HepG2 (cell line): Measurements from ENCODE around the gene NDOR1. TPM values are rescaled to one million over a fixed set of nuclear protein-coding genes. Genes with fewer than 3 reads are reported as not detected.

Source experiments
- CSRNP2 ChIP-seq: sonication (generic); formaldehyde crosslinking; conservative IDR thresholded peaks from 2 replicates; pipeline ENCODE4 v1.8.0; 2022; ENCODE audit warnings: low read depth, missing genetic modification reagents
- ERF ChIP-seq: IDR thresholded peaks from 2 replicates; pipeline ENCODE4 v1.6.1; 2018; ENCODE audit warnings: missing biosample characterization, missing genetic modification reagents
- FIP1L1 ChIP-seq: fragments of 200-400 bp; formaldehyde crosslinking; IDR thresholded peaks from 2 replicates; pipeline ENCODE4 v1.6.1; 2018; ENCODE audit warnings: low read depth, mild to moderate bottlenecking, low read length, moderate library complexity, borderline replicate concordance; ENCODE audit not compliant: insufficient read depth
- HDAC6 ChIP-seq: fragments of 200-600 bp; sonication (generic); IDR thresholded peaks from 2 replicates; pipeline ENCODE4 v1.7.0; 2017; ENCODE audit warnings: mild to moderate bottlenecking, antibody characterized with exemption, low read length, low read depth
- HMG20B ChIP-seq: conservative IDR thresholded peaks from 2 replicates; pipeline ENCODE4 v1.6.1; 2016; ENCODE audit warnings: missing genetic modification reagents, missing compliant biosample characterization
- HOXD1 ChIP-seq: sonication (generic); formaldehyde crosslinking; IDR thresholded peaks from 2 replicates; pipeline ENCODE4 v1.5.0; 2020; ENCODE audit warnings: missing genetic modification reagents
- KDM4B ChIP-seq: sonication (generic); formaldehyde crosslinking; IDR thresholded peaks from 2 replicates; pipeline ENCODE4 v1.4.0; 2020; ENCODE audit warnings: missing genetic modification reagents
- MTF2 ChIP-seq: sonication (generic); formaldehyde crosslinking; IDR thresholded peaks from 2 replicates; pipeline ENCODE4 v1.5.0; 2020; ENCODE audit warnings: missing genetic modification reagents, borderline replicate concordance
- PCBP2 ChIP-seq: fragments of 200-400 bp; formaldehyde crosslinking; optimal IDR thresholded peaks from 2 replicates; pipeline ENCODE3; 2018; ENCODE audit warnings: low read length, low read depth; ENCODE audit not compliant: poor library complexity, severe bottlenecking
- RELA ChIP-seq: sonication (generic); formaldehyde crosslinking; IDR thresholded peaks from 2 replicates; pipeline ENCODE4 v1.4.0; 2020; ENCODE audit warnings: missing genetic modification reagents
- REXO4 ChIP-seq: sonication (generic); formaldehyde crosslinking; IDR thresholded peaks from 2 replicates; pipeline ENCODE4 v1.8.0; 2022; ENCODE audit warnings: missing genetic modification reagents, mild to moderate bottlenecking, borderline replicate concordance
- ZNF562 ChIP-seq: sonication (generic); formaldehyde crosslinking; IDR thresholded peaks from 2 replicates; pipeline ENCODE4 v1.8.0; 2022; ENCODE audit warnings: missing genetic modification reagents, borderline replicate concordance
- polyA plus RNA-seq, 8 experiments: library from polyadenylated mRNA; depleted of rRNA in 3 of 8; stranded (reverse) in 7 of 8; unstranded in 1 of 8; fragments of >200 nt; fragmentation: Illumina TruSeq in 4 of 8; extraction: Trizol in 4 of 8; gene quantifications; 2 replicates each; pipeline versions ENCODE4 v1.2.1 to v1.2.3, GENCODE V29; 2011 to 2016; ENCODE audit warnings: low read depth in 4 of 8, missing spikeins in 1 of 8, mixed read lengths in 1 of 8; ENCODE audit not compliant: insufficient read depth in 1 of 8
- total RNA-seq, 5 experiments: library from RNA; depleted of rRNA; stranded (reverse); fragments of >200 nt; fragmentation: Illumina TruSeq; extraction: Trizol; gene quantifications; 2 replicates each; pipeline ENCODE4 v1.2.3, GENCODE V29; 2016; ENCODE audit warnings: low read depth in 1 of 5
- TF ChIP-seq, protein P1 (sequence below), 2 experiments: IDR thresholded peaks; 2 replicates each; pipeline ENCODE4 v1.6.1; 2011 to 2012; ENCODE audit warnings: low read length in 2 of 2, borderline replicate concordance in 1 of 2, low read depth in 1 of 2, mild to moderate bottlenecking in 1 of 2, moderate library complexity in 1 of 2
- TF ChIP-seq, protein P2 (sequence below): sonication (generic); formaldehyde crosslinking; IDR thresholded peaks from 2 replicates; pipeline ENCODE4 v1.8.0; 2022; ENCODE audit warnings: mild to moderate bottlenecking, missing genetic modification reagents, moderate library complexity
- TF ChIP-seq, protein P3 (sequence below), 2 experiments: sonication (generic) in 1 of 2; formaldehyde crosslinking in 1 of 2; IDR thresholded peaks; 2 replicates each; pipeline versions ENCODE4 v1.6.1 to v1.9.0; 2014 to 2022; ENCODE audit warnings: antibody characterized with exemption in 1 of 2, borderline replicate concordance in 1 of 2, inconsistent platforms in 1 of 2, low read depth in 1 of 2, missing genetic modification reagents in 1 of 2

The NDOR1 gene
- total and polyA plus RNA-seq, 2 of the 13 experiments (the other 11 are each of a cell fraction or from before 2014, with no cell fraction given), result 3.6 to 8.7 TPM

DNA sequence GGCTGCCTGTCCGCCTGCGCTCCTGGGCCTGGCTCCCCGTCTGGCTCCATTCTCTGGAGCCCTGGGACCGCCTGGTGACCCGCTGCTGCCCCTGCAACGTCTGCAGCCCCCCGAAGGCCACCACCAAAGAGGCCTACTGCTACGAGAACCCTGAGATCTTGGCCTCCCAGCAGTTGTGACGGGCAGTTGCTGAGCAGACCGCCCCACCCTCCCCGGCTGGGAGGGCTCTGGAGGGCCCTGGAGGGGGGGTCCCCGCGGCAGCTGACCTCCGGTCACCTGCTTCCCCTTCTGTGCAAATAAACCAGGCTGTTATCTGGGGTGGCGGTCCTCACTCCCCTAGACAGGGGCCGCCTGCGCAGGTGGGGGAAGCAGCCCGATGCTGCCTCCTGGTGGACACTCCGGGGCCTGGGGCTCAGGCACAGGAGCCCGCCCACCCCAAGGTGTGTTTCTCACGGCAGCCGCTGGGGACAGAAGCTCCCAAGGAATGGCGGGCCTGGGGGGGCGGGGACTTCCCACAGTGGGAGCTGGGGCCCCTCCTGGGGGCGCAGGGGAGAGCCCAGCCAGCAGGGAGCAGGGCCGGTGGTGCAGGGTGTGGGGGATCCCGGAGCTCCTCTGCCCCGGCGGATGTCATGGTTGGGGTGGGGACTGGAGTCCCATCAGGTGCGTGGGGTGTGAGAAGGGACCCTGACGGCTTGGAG is 30.9 kb downstream of the NDOR1 start (continued):
- TF ChIP-seq ZNF562 (CRISPR knock-in tag), result no peak
- TF ChIP-seq, protein P1, sequence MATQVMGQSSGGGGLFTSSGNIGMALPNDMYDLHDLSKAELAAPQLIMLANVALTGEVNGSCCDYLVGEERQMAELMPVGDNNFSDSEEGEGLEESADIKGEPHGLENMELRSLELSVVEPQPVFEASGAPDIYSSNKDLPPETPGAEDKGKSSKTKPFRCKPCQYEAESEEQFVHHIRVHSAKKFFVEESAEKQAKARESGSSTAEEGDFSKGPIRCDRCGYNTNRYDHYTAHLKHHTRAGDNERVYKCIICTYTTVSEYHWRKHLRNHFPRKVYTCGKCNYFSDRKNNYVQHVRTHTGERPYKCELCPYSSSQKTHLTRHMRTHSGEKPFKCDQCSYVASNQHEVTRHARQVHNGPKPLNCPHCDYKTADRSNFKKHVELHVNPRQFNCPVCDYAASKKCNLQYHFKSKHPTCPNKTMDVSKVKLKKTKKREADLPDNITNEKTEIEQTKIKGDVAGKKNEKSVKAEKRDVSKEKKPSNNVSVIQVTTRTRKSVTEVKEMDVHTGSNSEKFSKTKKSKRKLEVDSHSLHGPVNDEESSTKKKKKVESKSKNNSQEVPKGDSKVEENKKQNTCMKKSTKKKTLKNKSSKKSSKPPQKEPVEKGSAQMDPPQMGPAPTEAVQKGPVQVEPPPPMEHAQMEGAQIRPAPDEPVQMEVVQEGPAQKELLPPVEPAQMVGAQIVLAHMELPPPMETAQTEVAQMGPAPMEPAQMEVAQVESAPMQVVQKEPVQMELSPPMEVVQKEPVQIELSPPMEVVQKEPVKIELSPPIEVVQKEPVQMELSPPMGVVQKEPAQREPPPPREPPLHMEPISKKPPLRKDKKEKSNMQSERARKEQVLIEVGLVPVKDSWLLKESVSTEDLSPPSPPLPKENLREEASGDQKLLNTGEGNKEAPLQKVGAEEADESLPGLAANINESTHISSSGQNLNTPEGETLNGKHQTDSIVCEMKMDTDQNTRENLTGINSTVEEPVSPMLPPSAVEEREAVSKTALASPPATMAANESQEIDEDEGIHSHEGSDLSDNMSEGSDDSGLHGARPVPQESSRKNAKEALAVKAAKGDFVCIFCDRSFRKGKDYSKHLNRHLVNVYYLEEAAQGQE (IDR thresholded peaks at IDR 0.05; ENCODE audit: borderline replicate concordance in 1 of 2, low read depth in 1 of 2, low read length in 2 of 2), result peak in 1 of 2 experiments; percentile 40; a peak in 1 of 4 replicates
- TF ChIP-seq, protein P2, sequence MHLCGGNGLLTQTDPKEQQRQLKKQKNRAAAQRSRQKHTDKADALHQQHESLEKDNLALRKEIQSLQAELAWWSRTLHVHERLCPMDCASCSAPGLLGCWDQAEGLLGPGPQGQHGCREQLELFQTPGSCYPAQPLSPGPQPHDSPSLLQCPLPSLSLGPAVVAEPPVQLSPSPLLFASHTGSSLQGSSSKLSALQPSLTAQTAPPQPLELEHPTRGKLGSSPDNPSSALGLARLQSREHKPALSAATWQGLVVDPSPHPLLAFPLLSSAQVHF (CRISPR knock-in tag), result no peak; the same call in 1 of the 2 replicates
- TF ChIP-seq HDAC6, result no peak
- no peak for TF ChIP-seq HOXD1 (CRISPR knock-in tag)
- TF ChIP-seq REXO4 (CRISPR knock-in tag), result no peak
- 0 out of 2 replicates have a peak, but pooled peaks have one; percentile 34 for TF ChIP-seq CSRNP2 (CRISPR knock-in tag)
- no peak for TF ChIP-seq PCBP2
- peak; percentile 78; the same call in 1 of the 2 replicates for TF ChIP-seq ERF (CRISPR knock-in tag)
- 0 out of 2 replicates have a peak, but pooled peaks have one; percentile 57 for TF ChIP-seq MTF2 (CRISPR knock-in tag)
- TF ChIP-seq, protein P3, sequence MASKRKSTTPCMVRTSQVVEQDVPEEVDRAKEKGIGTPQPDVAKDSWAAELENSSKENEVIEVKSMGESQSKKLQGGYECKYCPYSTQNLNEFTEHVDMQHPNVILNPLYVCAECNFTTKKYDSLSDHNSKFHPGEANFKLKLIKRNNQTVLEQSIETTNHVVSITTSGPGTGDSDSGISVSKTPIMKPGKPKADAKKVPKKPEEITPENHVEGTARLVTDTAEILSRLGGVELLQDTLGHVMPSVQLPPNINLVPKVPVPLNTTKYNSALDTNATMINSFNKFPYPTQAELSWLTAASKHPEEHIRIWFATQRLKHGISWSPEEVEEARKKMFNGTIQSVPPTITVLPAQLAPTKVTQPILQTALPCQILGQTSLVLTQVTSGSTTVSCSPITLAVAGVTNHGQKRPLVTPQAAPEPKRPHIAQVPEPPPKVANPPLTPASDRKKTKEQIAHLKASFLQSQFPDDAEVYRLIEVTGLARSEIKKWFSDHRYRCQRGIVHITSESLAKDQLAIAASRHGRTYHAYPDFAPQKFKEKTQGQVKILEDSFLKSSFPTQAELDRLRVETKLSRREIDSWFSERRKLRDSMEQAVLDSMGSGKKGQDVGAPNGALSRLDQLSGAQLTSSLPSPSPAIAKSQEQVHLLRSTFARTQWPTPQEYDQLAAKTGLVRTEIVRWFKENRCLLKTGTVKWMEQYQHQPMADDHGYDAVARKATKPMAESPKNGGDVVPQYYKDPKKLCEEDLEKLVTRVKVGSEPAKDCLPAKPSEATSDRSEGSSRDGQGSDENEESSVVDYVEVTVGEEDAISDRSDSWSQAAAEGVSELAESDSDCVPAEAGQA (IDR thresholded peaks at IDR 0.05; ENCODE audit: low read depth), result no peak
- TF ChIP-seq, protein P3 (CRISPR knock-in tag; IDR thresholded peaks at IDR 0.05; ENCODE audit: borderline replicate concordance), result 0 out of 2 replicates have a peak, but pooled peaks have one; percentile 50
- 0 out of 2 replicates have a peak, but pooled peaks have one; percentile 69 for TF ChIP-seq KDM4B (CRISPR knock-in tag)
- no peak for TF ChIP-seq HMG20B
- TF ChIP-seq RELA, result no peak; the same call in 1 of the 2 replicates
- TF ChIP-seq FIP1L1, result 0 out of 2 replicates have a peak, but pooled peaks have one; percentile 77
